SHP77 (cell line): Measurements from ENCODE around the gene TIAM2.

Source experiments
- DNase-seq, 2 experiments: peaks; one replicate each; lab custom pipeline; 2025; lab: John Stamatoyannopoulos, UW

Gene TIAM2

GRCh38 chr6:155024391-155025027 lies 29.4 kb downstream of the TIAM2 start:
- DNase-seq = no peak

GRCh38 chr6:155026022-155026705 lies 31.0 kb downstream of the TIAM2 start:
- no peak for DNase-seq

- DNase-seq = no peak
These were observed 31.6 kb downstream of the TIAM2 start for GRCh38 chr6:155026706-155027045.

- no peak for DNase-seq
These were observed 35.1 kb downstream of the TIAM2 start for GRCh38 chr6:155030148-155030720.

GRCh38 chr6:155031091-155031490 lies 36.0 kb downstream of the TIAM2 start:
- no peak for DNase-seq

- no peak for DNase-seq
These were observed 38.1 kb downstream of the TIAM2 start for GRCh38 chr6:155033021-155033791.

- DNase-seq = no peak
These were observed 41.8 kb downstream of the TIAM2 start for GRCh38 chr6:155036907-155037306.

GRCh38 chr6:155038104-155038503 lies 43.0 kb downstream of the TIAM2 start:
- DNase-seq = no peak

- DNase-seq = no peak
These were observed 43.4 kb downstream of the TIAM2 start for GRCh38 chr6:155038527-155038926.

GRCh38 chr6:155039618-155040017 lies 44.5 kb downstream of the TIAM2 start:
- no peak for DNase-seq

GRCh38 chr6:155040154-155040553 lies 45.0 kb downstream of the TIAM2 start:
- DNase-seq = no peak

GRCh38 chr6:155040901-155041650 lies 46.0 kb downstream of the TIAM2 start:
- DNase-seq = no peak

GRCh38 chr6:155041741-155042279 lies 46.7 kb downstream of the TIAM2 start:
- DNase-seq = no peak

GRCh38 chr6:155042983-155043382 lies 47.9 kb downstream of the TIAM2 start:
- no peak for DNase-seq

- DNase-seq = no peak
These were observed 50.7 kb downstream of the TIAM2 start for GRCh38 chr6:155045561-155046404.

- DNase-seq = no peak
These were observed 52.4 kb downstream of the TIAM2 start for GRCh38 chr6:155047523-155047922.

GRCh38 chr6:155050311-155050710 lies 55.2 kb downstream of the TIAM2 start:
- DNase-seq = no peak

- no peak for DNase-seq
These were observed 59.6 kb downstream of the TIAM2 start for GRCh38 chr6:155054491-155055250.

- no peak for DNase-seq
These were observed 60.6 kb downstream of the TIAM2 start for GRCh38 chr6:155055729-155056128.

GRCh38 chr6:155056756-155057155 lies 61.6 kb downstream of the TIAM2 start:
- no peak for DNase-seq
